IMR-90 (cell line): ENCODE results near the gene LEUTX.

Experiments used
- BHLHE40 ChIP-seq: fragments of 150-350 bp; IDR thresholded peaks from 2 replicates; pipeline ENCODE4 v1.6.1; 2016; ENCODE audit warnings: mild to moderate bottlenecking, low read depth, low read length
- MAFK ChIP-seq: IDR thresholded peaks from 2 replicates; pipeline ENCODE4 v1.6.1; 2012; ENCODE audit warnings: low read depth, low read length, improper control_type of control experiment
- SMC3 ChIP-seq: fragments of 150-350 bp; IDR thresholded peaks from 2 replicates; pipeline ENCODE4 v1.6.1; 2016; ENCODE audit warnings: low read depth, mild to moderate bottlenecking, antibody characterized with exemption, low read length, moderate library complexity
- TF ChIP-seq, protein P1 (sequence below): fragments of 150-350 bp; IDR thresholded peaks from 2 replicates; pipeline ENCODE4 v1.6.1; 2017; ENCODE audit warnings: mild to moderate bottlenecking, antibody characterized with exemption, low read length, low read depth
- TF ChIP-seq, protein P2 (sequence below): conservative IDR thresholded peaks from 2 replicates; pipeline ENCODE4 v1.5.1; 2012; ENCODE audit warnings: mild to moderate bottlenecking, low read depth, low read length, improper control_type of control experiment

DNA sequence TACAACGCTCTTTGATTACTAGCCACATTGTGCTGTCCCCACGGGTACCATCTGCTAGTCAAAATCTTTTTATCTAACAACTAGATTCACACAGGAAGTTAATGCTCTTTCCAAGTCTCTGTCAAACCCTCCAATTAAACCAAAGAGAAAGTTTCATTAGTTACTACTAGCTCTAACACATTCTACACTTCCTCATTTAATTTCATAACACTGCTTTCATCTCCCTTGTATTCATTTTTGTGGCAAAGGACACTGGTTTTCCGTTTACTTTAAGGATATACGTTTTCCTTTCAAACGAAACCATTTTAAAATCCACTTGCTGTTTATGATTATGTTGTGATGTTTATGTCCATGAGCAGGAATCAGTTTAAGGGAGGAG, 50.0 kb downstream of the LEUTX start:
- TF ChIP-seq, protein P1, sequence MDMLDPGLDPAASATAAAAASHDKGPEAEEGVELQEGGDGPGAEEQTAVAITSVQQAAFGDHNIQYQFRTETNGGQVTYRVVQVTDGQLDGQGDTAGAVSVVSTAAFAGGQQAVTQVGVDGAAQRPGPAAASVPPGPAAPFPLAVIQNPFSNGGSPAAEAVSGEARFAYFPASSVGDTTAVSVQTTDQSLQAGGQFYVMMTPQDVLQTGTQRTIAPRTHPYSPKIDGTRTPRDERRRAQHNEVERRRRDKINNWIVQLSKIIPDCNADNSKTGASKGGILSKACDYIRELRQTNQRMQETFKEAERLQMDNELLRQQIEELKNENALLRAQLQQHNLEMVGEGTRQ = no peak
- TF ChIP-seq, protein P2, sequence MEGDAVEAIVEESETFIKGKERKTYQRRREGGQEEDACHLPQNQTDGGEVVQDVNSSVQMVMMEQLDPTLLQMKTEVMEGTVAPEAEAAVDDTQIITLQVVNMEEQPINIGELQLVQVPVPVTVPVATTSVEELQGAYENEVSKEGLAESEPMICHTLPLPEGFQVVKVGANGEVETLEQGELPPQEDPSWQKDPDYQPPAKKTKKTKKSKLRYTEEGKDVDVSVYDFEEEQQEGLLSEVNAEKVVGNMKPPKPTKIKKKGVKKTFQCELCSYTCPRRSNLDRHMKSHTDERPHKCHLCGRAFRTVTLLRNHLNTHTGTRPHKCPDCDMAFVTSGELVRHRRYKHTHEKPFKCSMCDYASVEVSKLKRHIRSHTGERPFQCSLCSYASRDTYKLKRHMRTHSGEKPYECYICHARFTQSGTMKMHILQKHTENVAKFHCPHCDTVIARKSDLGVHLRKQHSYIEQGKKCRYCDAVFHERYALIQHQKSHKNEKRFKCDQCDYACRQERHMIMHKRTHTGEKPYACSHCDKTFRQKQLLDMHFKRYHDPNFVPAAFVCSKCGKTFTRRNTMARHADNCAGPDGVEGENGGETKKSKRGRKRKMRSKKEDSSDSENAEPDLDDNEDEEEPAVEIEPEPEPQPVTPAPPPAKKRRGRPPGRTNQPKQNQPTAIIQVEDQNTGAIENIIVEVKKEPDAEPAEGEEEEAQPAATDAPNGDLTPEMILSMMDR = no peak
- TF ChIP-seq BHLHE40 (no peak), MAFK (no peak), SMC3 (no peak)
